ENCODE data around the gene U2AF2. TPM values are rescaled to one million over a fixed set of nuclear protein-coding genes. Genes with fewer than 3 reads are reported as not detected.

U2AF2 gene
- total and polyA plus RNA-seq, 9 of the 15 experiments (the other 6 are each of a cell fraction or from before 2014, with no cell fraction given) = 3.0 to 331 (median 157) TPM

DNA sequence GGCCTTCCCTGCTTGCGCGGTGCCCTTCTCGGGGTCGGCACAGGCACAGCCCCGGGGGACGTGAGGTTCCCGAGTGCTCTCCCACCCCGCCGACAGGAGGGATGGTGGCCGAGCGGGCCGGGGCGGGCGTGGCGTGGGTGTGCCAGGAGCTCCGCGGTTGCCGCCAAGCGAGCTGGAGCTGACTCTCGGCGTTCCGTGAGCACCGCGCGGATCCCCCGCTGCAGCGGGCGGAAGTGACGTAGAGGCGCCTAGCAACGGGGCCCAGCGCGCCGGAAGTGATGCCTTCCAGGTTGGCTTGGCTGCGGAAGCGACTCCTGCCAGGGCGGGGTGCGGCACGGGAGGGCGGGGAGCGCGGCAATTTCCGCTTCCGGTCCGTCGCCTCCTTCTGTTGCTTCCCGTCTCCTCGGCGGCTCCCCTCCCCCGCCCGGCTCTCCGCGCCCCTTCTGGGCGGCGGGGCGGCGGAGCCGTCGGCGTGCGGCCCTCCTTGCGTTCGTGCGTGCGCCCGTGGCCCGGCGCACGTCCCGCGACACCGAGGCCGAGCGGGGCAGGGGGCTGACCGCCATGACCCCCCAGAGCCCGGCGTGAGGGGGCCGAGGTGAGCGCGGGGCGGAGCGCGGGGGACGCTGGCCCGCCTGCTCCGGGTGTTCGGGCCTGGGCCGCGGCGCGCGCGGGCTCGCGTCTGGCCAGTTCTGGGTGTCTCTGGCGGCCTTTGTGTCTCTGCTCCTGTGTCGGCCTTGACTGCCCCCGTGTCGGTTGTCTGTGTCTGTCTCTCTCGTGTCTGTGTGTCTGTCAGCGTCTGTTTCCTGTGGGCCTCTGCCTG, 20.2 kb downstream of the U2AF2 start, which contains the start of gene EPN1 (continued):
- TF ChIP-seq SIX5 (IDR thresholded peaks at IDR 0.05; ENCODE audit: borderline replicate concordance in 1 of 2, insufficient read depth in 1 of 2, low read depth in 1 of 2, low read length in 2 of 2) = peak in 1 of 2 experiments; percentile 31; a peak in 1 of 4 replicates
- TF ChIP-seq SRSF9 (IDR thresholded peaks at IDR 0.05; ENCODE audit: borderline replicate concordance, low read depth, low read length) = no peak
- no peak for TF ChIP-seq GABPB2 (CRISPR knock-in tag; conservative IDR thresholded peaks at IDR 0.05)
- TF ChIP-seq ZKSCAN8 (CRISPR knock-in tag; IDR thresholded peaks at IDR 0.05) = no peak
- TF ChIP-seq MED1 (CRISPR knock-in tag; IDR thresholded peaks at IDR 0.05; ENCODE audit: borderline replicate concordance) = 0 out of 2 replicates have a peak, but pooled peaks have one; percentile 51
- TF ChIP-seq, protein P1, sequence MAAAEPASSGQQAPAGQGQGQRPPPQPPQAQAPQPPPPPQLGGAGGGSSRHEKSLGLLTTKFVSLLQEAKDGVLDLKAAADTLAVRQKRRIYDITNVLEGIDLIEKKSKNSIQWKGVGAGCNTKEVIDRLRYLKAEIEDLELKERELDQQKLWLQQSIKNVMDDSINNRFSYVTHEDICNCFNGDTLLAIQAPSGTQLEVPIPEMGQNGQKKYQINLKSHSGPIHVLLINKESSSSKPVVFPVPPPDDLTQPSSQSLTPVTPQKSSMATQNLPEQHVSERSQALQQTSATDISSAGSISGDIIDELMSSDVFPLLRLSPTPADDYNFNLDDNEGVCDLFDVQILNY (CRISPR knock-in tag; IDR thresholded peaks at IDR 0.05) = no peak
- TF ChIP-seq, protein P2, sequence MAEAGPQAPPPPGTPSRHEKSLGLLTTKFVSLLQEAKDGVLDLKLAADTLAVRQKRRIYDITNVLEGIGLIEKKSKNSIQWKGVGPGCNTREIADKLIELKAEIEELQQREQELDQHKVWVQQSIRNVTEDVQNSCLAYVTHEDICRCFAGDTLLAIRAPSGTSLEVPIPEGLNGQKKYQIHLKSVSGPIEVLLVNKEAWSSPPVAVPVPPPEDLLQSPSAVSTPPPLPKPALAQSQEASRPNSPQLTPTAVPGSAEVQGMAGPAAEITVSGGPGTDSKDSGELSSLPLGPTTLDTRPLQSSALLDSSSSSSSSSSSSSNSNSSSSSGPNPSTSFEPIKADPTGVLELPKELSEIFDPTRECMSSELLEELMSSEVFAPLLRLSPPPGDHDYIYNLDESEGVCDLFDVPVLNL (CRISPR knock-in tag; IDR thresholded peaks at IDR 0.05; ENCODE audit: low read depth) = no peak
- TF ChIP-seq SMAD4 (CRISPR knock-in tag; conservative IDR thresholded peaks at IDR 0.05) = peak; percentile 90
- TF ChIP-seq ZNF407 (IDR thresholded peaks at IDR 0.05; ENCODE audit: low read depth) = peak; percentile 75
- TF ChIP-seq PCBP2 (IDR thresholded peaks at IDR 0.05; ENCODE audit: low read depth, low read length, poor library complexity, severe bottlenecking) = no peak
- TF ChIP-seq ZC3H11A (IDR thresholded peaks at IDR 0.05; ENCODE audit: low read depth, low read length) = no peak
- TF ChIP-seq HOXB6 (CRISPR knock-in tag; IDR thresholded peaks at IDR 0.05; ENCODE audit: borderline replicate concordance) = no peak
- peak; percentile 81 for TF ChIP-seq HCFC1 (IDR thresholded peaks at IDR 0.05; ENCODE audit: low read depth, low read length)
- TF ChIP-seq, protein P3, sequence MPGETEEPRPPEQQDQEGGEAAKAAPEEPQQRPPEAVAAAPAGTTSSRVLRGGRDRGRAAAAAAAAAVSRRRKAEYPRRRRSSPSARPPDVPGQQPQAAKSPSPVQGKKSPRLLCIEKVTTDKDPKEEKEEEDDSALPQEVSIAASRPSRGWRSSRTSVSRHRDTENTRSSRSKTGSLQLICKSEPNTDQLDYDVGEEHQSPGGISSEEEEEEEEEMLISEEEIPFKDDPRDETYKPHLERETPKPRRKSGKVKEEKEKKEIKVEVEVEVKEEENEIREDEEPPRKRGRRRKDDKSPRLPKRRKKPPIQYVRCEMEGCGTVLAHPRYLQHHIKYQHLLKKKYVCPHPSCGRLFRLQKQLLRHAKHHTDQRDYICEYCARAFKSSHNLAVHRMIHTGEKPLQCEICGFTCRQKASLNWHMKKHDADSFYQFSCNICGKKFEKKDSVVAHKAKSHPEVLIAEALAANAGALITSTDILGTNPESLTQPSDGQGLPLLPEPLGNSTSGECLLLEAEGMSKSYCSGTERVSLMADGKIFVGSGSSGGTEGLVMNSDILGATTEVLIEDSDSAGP (CRISPR knock-in tag; IDR thresholded peaks at IDR 0.05) = no peak

Data from K562 (cell line).